Chondrocyte (in vitro differentiated cells): ENCODE results near the gene RAPGEF6. TPM values are rescaled to one million over a fixed set of nuclear protein-coding genes. Genes with fewer than 3 reads are reported as not detected.
"Not testable (repeated sequence)": the region's sequence is repeated elsewhere in the genome, so short reads cannot be mapped to it uniquely, and the experiment has no call there.

Experiments used
- DNase-seq: peaks from one replicate; pipeline ENCODE4 v3.0.0; 2021; ENCODE audit warnings: mixed read lengths, low spot score
- H3K27ac Mint-ChIP-seq: one replicate; pipeline ENCODE4 v1.8.0; 2021; ENCODE audit warnings: mild to moderate bottlenecking, moderate library complexity, mixed read lengths; ENCODE audit not compliant: unreplicated experiment
- H3K27me3 Mint-ChIP-seq: 2 replicates; pipeline ENCODE4 v1.8.0; 2021; ENCODE audit warnings: low read depth, mixed read lengths
- H3K36me3 Mint-ChIP-seq: 2 replicates; pipeline ENCODE4 v1.8.0; 2021; ENCODE audit warnings: low read depth, mixed read lengths
- H3K4me1 Mint-ChIP-seq: 2 replicates; pipeline ENCODE4 v1.8.0; 2021; ENCODE audit warnings: low read depth, mild to moderate bottlenecking, mixed read lengths
- H3K4me3 Mint-ChIP-seq: one replicate; pipeline ENCODE4 v1.8.0; 2021; ENCODE audit warnings: mild to moderate bottlenecking, moderate library complexity, mixed read lengths; ENCODE audit not compliant: unreplicated experiment
- H3K9me3 Mint-ChIP-seq: 2 replicates; pipeline ENCODE4 v1.8.0; 2021; ENCODE audit warnings: low read depth, mixed read lengths
- total RNA-seq: library from RNA; stranded (reverse); gene quantifications from 3 replicates; pipeline ENCODE4 v1.2.1, GENCODE V29; 2021
- TF ChIP-seq, protein P1 (sequence below): fragments of 200-600 bp; sonication (generic); IDR thresholded peaks from 2 replicates; pipeline ENCODE4 v1.5.0; 2021; ENCODE audit warnings: antibody characterized with exemption, mild to moderate bottlenecking, moderate library complexity

RAPGEF6 gene
- total RNA-seq, 1 donor from 2014 or later: 13.6 TPM

DNA sequence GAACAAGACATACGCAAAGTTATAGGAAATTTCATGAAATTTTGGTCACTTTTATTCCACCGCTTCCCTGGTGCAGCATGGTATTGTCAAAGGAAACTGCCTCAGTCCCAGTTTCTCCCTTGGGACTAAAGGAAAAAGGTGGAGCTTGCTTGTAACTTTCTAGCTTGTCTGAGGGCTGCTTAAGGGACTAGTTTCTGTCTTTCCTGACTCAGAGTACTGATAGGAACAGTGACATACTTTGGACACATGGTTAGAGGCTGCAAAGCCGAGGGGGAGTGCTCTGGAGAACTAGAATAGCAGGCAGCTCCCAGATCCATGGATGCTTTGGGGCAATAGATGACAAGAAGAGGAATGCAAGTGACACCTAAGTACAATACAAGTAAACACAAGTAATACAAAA is 234.4 kb downstream of the RAPGEF6 start:
- H3K36me3 Mint-ChIP-seq: peaks cover 37% of the 10 kb centered on the region
- TF ChIP-seq, protein P1, sequence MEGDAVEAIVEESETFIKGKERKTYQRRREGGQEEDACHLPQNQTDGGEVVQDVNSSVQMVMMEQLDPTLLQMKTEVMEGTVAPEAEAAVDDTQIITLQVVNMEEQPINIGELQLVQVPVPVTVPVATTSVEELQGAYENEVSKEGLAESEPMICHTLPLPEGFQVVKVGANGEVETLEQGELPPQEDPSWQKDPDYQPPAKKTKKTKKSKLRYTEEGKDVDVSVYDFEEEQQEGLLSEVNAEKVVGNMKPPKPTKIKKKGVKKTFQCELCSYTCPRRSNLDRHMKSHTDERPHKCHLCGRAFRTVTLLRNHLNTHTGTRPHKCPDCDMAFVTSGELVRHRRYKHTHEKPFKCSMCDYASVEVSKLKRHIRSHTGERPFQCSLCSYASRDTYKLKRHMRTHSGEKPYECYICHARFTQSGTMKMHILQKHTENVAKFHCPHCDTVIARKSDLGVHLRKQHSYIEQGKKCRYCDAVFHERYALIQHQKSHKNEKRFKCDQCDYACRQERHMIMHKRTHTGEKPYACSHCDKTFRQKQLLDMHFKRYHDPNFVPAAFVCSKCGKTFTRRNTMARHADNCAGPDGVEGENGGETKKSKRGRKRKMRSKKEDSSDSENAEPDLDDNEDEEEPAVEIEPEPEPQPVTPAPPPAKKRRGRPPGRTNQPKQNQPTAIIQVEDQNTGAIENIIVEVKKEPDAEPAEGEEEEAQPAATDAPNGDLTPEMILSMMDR: no peak
- DNase-seq: no peak
- peaks cover 11% of the 10 kb centered on the region for H3K4me1 Mint-ChIP-seq
- H3K4me3 Mint-ChIP-seq: no peak overlapping the region
- no peak overlapping the region for H3K27ac Mint-ChIP-seq
- peaks cover 19% of the 10 kb centered on the region for H3K9me3 Mint-ChIP-seq
- H3K27me3 Mint-ChIP-seq: no peaks in the 10 kb centered on the region

DNA sequence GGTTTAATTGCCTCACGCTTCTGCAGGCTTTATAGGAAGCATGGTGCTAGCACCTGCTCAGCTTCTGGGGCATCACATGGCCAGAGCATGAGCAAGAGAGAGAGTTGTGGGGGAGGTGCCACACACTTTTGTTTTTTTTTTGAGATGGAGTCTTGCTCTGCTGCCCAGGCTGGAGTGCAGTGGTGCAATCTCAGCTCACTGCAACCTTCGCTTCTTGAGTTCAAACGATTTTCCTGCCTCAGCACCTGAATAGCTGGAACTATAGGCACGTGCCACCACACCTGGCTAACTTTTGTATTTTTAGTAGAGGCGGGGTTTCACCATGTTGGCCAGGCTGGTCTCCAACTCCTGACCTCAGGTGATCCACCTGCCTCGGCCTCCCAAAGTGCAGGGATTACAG is 236.0 kb downstream of the RAPGEF6 start:
- H3K27me3 Mint-ChIP-seq, H3K27ac Mint-ChIP-seq, DNase-seq, H3K4me3 Mint-ChIP-seq: not testable (repeated sequence)
- H3K36me3 Mint-ChIP-seq: peaks cover 41% of the 10 kb centered on the region
- peaks cover 19% of the 10 kb centered on the region for H3K9me3 Mint-ChIP-seq
- H3K4me1 Mint-ChIP-seq: peaks cover 14% of the 10 kb centered on the region

DNA sequence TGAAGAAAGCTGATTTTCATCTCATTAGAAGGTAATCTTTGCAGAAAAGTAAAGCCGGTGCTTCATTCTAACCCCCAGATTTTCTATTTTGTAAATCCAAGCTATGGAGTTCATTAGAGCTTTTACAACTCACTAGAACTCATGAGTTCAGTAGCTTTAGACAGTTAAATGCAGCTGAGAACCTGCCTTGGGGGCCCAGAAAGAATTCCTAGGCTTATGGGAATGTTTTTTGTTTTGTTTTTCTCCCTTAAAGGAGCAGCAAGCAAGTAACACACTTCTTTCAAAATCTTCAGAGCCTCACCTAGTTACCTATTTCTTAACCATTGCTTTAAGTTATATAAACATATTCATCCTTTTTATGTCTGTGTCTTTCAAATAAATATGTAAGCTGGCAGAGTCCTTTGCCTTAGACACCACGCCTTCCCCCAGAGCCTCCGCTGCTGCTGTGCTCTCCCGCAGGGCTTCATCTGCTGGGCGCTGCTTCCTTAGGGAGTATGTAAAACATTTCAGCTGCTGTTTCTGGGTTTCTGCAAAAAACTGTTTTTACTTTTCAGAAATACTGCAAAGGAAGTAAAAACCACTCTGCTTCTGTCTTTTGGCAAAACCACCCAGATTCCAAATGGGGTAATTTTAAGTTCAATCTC is 238.3 kb downstream of the RAPGEF6 start:
- Mint-ChIP-seq H3K27ac (peak overlapping the region; percentile 34), H3K4me3 (no peak overlapping the region), H3K36me3 (peaks cover 35% of the 10 kb centered on the region), H3K9me3 (peaks cover 3% of the 10 kb centered on the region), H3K4me1 (peaks cover 29% of the 10 kb centered on the region), H3K27me3 (no peaks in the 10 kb centered on the region)
- TF ChIP-seq, protein P1: no peak
- DNase-seq: no peak

DNA sequence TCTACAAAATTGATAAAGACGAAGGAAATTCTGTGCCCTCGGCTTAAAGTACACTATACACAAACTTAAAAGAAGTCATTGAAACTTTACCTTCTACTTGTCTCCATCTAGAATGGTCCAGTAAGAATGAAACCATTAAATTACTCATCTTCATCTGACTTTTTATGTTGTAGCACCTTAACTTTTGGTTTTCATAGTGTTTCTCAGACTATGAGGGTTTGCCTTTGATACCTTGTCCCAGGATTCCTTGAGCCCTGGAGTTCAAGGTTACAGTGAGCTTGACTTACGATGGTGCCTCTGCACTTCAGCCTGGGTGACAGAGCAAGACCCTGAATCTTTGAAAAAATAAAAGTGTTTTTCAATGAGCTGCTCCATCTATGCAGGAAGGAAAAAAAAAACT is 239.0 kb downstream of the RAPGEF6 start:
- Mint-ChIP-seq H3K27me3 (no peaks in the 10 kb centered on the region), H3K36me3 (peaks cover 35% of the 10 kb centered on the region), H3K4me1 (peaks cover 29% of the 10 kb centered on the region)

DNA sequence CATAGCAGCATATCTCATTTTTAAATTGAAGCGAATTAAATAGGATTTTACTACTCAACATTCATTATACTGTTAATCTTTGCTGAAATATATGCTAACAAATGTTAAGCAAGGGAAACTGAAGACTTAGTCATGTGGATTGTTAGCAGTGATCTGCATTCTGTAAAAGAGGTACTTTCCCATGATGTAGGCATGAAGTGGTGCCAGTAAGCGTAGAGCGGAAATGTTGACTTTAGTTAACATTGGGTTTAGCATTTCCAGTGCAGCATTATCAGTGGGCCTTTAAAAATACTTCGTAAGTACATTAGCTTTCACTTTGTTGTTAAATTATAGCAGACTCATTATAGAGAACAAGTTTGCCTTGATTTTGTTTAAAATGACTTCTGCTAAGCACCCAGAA is 240.9 kb downstream of the RAPGEF6 start:
- DNase-seq: no peak
- TF ChIP-seq, protein P1: no peak

More for the DNA sequence above, 239.0 kb downstream of the RAPGEF6 start:
- no peak overlapping the region for H3K4me3 Mint-ChIP-seq
- TF ChIP-seq, protein P1: no peak
- no peak for DNase-seq
- no peak overlapping the region for H3K27ac Mint-ChIP-seq
- H3K9me3 Mint-ChIP-seq: peaks cover 3% of the 10 kb centered on the region

DNA sequence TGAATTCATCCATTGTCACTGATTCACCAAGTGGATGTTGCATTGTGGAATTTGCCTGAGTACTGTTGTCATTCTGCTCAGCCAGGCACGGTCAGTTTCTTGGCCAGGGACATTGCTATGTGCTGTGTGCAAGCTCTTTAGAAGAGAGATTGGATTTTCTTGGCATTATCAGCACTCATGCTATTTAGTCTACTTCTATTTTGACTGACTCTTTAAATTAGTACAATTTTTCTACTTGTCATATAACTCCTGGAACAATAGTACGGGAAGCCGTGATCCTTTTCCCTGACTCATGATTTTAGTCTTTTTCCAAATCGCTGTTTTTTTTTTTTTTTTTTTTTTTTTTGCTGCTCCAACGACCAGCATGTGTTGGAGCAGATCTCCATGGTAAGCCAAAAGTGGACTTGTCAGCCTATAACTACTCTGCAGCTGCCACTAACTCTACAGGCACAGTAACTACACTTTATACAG is 241.5 kb downstream of the RAPGEF6 start:
- DNase-seq: no peak
- TF ChIP-seq, protein P1: no peak
- no peaks in the 10 kb centered on the region for H3K9me3 Mint-ChIP-seq
- H3K36me3 Mint-ChIP-seq: peaks cover 29% of the 10 kb centered on the region
- peak overlapping the region; percentile 49 for H3K27ac Mint-ChIP-seq
- no peak overlapping the region for H3K4me3 Mint-ChIP-seq
- no peaks in the 10 kb centered on the region for H3K27me3 Mint-ChIP-seq
- peaks cover 29% of the 10 kb centered on the region for H3K4me1 Mint-ChIP-seq

More for the DNA sequence above, 240.9 kb downstream of the RAPGEF6 start:
- H3K4me1 Mint-ChIP-seq: peaks cover 29% of the 10 kb centered on the region
- peak overlapping the region; percentile 49 for H3K27ac Mint-ChIP-seq
- no peaks in the 10 kb centered on the region for H3K9me3 Mint-ChIP-seq
- peaks cover 33% of the 10 kb centered on the region for H3K36me3 Mint-ChIP-seq
- H3K27me3 Mint-ChIP-seq: no peaks in the 10 kb centered on the region
- H3K4me3 Mint-ChIP-seq: no peak overlapping the region
